Hepatocyte (in vitro differentiated cells): ENCODE results near the gene ZNF341.

Experiments
- EZH2phosphoT487 ChIP-seq: fragments of 200-600 bp; sonication (generic); IDR thresholded peaks from one replicate; pipeline ENCODE4 v1.6.1; 2018; ENCODE audit warnings: antibody characterized with exemption, mild to moderate bottlenecking, low read depth, moderate library complexity; ENCODE audit not compliant: unreplicated experiment, severe bottlenecking
- TF ChIP-seq, protein P1 (sequence below): fragments of 200-600 bp; sonication (generic); IDR thresholded peaks from 2 replicates; pipeline ENCODE4 v1.5.1; 2016; ENCODE audit warnings: antibody characterized with exemption, mild to moderate bottlenecking; ENCODE audit not compliant: poor library complexity

DNA sequence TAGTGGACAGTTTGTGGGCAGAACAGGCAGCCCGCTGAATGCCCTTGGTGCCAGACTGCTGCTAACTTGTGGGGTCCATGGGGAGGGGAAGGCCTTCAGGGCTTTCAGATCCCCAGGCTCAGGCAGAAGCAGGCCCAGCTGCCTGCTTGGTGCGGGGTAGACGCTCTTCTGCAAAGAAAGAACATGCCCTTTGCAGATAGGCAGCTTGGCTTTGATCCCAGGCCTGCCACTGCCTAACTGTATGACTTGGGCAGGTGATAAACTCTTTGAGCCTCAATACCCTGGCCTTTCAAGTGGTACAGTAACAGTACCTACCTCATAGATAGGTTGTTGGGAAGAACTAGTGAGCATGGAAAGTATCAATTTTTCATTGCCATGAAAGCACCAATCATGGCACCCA is 107.8 kb downstream of the ZNF341 start:
- TF ChIP-seq, protein P1, sequence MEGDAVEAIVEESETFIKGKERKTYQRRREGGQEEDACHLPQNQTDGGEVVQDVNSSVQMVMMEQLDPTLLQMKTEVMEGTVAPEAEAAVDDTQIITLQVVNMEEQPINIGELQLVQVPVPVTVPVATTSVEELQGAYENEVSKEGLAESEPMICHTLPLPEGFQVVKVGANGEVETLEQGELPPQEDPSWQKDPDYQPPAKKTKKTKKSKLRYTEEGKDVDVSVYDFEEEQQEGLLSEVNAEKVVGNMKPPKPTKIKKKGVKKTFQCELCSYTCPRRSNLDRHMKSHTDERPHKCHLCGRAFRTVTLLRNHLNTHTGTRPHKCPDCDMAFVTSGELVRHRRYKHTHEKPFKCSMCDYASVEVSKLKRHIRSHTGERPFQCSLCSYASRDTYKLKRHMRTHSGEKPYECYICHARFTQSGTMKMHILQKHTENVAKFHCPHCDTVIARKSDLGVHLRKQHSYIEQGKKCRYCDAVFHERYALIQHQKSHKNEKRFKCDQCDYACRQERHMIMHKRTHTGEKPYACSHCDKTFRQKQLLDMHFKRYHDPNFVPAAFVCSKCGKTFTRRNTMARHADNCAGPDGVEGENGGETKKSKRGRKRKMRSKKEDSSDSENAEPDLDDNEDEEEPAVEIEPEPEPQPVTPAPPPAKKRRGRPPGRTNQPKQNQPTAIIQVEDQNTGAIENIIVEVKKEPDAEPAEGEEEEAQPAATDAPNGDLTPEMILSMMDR, result no peak
- TF ChIP-seq EZH2phosphoT487, result no peak
